NCI-H774 (cell line): ENCODE results near the gene COL23A1.
"Not testable (repeated sequence)": the region's sequence is repeated elsewhere in the genome, so short reads cannot be mapped to it uniquely, and the experiment has no call there.

Experiments used
- DNase-seq: peaks from one replicate; lab custom pipeline; 2025; lab: John Stamatoyannopoulos, UW

The COL23A1 gene

DNA sequence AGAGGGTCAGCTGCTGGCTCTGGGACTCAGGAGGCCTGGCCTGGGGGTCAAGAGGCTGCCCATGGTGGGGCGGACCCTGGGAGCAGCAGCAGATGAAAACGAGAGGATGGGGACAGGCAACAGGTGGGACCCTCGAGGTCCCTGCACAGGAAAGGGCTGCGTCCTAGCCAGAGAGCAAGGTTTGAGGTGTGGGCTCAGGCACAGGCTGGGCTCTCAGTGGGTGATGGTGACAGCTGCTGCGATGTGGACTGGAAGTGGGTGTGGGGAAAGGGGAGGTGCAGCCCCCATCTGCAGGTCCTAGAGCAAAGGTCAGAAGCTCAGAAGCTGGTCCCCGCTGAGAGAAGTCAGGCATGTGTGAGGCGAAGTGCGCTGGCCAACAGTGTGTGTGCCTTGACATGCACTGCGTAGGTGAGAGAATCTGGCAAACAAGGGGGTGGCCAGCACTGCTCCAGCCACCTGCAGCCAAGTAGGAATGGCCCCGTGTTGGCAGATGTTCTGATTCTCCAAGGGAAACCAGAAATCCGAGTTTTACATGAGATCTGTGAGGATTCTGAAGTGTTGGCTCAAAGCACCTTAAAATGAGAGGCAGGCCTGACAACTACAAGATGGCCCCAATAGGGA, 85.7 kb downstream of the COL23A1 start:
- DNase-seq, result no peak

DNA sequence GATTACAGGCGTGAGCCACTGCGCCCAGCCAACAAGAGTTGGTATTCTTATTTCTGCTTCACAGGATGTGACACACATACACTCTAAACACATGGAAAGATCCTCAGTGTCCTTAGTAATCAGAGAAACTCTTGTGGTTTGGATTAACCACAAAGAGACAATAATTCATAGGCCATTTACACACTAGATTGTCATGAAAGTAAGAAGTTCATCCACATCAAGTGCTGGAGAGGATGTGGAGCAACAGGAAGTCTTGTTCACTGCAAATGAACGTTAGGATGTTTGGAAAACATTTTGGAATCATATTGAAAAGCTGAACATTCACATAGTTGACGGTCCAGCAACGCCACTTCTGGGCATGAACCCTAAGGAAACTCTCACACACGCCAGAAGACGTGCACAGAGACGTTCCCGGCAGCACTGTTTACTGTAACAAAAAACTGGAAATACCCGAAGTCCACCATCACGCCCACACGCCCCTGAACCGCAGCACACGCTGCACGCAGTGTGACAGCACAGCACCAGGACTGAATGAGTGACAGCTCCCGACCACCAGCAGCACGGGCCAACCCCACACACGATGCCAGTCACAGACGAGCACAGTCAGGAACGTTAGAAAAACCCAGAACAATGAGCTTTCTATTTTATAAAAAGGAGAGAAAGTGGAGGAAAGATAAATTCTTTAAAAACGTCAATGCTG, 87.6 kb downstream of the COL23A1 start:
- no peak for DNase-seq

- no peak for DNase-seq
These were observed 90.8 kb downstream of the COL23A1 start for GRCh38 chr5:178499352-178499751.

DNA sequence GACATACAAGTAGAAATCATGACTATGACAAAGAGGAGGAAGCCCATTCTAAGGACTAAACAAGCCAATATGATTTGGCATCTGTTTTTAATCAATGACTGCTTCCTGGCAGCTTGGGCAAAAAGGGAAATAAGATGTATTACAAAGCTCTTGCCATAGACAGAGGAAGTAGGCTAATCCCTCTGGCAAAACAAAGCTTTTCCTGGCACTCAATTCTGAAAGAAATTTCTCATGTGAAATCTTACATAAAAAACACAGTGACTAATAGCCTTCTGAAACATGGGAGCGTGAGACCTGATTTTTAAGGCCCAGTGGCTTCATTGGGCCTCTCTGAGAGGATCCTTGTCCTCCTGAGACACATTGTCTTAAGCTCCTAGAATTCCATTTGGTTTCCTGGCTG, 93.6 kb downstream of the COL23A1 start:
- DNase-seq, result no peak

DNA sequence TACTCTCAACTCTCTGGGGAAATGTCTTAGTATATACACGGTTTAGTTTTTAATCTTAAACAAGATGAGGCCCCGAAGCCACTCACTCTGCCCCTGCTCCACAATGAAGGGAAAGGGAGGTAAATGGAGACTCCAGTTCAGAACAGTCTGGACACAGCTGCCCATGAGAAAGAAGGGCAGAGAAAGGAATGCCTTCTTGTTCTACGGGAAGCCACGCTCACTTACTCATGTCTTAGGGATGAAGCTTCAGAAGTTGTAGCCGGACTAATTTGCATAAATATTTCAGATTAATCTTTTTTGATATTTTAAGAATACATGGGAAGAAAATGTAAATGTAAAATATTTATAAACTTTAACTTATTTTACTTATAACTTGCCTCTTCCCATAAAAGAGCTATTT, 94.0 kb downstream of the COL23A1 start:
- DNase-seq, result no peak

DNA sequence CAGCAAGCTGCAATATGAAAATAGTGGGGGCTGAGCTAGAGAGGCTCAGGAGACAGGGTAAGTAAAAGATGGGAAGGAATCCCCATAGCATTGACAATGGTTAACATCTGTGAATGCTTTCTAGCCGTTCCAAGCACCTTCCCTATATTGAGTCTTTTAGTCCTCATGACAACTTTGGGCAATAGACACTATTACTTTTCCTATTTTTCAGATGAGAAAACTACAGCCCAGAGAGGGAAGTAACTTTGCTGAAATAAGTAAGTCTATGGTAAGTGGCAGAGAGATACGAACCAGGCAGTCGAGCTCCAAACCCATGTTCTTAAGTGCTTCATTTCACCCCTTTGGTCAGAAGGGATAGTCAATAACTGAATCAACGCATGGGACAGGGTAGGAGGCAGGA, 94.5 kb downstream of the COL23A1 start:
- DNase-seq, result no peak

DNA sequence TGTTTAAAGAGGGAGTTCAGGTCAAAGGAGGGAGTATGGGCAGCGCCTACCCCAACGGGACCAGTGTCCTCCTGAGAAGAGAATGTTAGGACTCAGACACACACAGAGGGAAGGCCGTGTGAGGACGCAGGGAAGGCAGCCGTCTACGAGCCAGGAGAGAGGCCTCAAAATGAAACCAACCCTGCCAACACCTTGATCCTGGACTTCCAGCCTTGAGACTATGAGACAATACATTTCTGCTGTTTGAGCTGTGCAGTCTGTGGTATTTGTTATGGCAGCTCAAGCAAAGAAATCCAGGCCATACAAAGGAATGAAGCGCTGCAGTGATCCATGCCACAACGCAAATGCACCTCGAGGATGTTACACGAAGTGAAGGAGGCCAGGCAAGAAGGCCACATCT, 97.9 kb downstream of the COL23A1 start:
- no peak for DNase-seq

DNA sequence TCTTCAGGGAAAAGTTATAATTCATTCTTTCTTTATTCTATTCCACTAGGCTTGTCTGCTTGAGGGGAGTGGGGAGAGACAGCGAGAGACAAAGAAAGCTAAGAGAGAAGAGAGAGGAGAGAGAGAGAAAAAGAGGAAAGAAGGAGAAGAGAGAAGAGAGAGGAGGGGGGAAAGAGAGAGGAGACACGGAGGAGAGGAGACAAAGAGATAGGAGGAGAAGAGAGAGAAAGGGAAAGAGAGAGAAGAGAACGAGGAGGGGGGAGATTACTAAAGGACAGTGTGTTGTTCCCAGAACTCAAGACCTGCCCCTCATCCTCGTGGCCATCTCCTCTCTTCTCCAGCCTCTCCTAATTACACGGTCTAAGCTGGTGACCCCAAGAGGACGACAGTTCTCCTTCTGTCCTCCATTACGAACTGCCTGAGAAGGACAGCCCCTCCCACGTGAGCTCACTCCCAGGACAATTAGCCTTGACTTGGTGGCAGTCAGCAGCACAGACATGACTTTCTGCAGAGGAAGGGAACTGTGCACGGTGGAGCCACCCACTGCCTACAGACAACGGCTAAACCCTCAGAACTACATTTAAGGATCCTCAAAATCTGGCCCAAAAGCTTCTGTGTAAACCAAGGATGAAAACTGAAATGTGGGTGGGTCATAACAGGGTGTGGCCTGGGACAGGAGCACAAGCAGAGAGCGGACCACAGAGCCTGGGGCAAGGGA, 99.1 kb downstream of the COL23A1 start:
- DNase-seq, result no peak

- no peak for DNase-seq
These were observed 100.8 kb downstream of the COL23A1 start for GRCh38 chr5:178489271-178489976.

DNA sequence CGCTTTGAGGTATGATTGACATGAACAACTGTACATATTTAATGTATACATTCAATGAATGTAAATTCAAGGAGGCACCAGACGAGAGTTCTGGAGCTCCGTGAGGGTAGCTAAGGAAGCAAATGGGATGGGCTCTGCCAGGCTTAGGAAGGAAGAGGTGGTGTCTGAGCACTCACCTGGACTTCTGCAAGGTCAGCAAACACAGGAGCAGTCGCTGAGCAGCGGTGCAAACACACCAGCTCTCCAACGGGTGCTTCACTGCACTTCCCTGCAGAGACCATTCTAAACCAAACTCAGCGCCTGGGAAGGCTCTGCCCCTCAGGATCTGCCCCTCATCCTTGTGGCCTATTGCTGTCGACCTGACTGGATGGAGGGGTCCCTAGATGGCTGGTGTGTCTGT, 101.5 kb downstream of the COL23A1 start:
- no peak for DNase-seq

DNA sequence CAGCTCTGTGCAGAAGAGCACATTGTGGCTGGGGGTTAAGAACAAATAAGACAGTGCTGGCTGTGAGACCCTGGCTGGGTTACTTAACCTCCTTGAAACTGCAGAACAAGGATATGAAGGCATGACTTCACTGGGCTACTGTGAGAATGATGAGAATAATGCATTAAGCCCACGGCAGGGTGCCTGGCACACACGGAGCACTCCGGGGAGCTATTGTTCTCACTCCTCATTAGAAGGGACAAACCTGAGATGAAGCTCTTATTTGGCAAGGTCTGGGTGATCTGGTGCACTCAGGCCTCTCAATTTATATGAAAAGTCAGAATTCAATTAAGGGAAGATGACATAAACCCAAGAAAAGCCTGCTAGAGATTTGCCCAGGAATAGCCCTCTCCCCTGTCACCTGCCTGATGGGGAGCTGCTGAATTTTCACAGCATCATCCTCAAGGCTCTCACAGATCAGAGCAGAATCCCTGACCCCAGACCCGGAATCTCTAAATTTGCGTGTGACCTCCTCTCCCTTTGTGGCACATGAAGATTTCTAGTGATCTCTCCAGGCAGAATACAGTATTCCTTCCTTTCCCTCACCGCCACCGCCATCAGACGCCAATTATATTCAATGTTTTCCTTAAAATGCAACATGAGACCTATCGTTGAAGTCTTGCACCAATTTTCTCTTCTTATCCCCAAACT, 102.1 kb downstream of the COL23A1 start:
- no peak for DNase-seq

GRCh38 chr5:178486878-178487512, 103.2 kb downstream of the COL23A1 start:
- DNase-seq, result not testable (repeated sequence)

DNA sequence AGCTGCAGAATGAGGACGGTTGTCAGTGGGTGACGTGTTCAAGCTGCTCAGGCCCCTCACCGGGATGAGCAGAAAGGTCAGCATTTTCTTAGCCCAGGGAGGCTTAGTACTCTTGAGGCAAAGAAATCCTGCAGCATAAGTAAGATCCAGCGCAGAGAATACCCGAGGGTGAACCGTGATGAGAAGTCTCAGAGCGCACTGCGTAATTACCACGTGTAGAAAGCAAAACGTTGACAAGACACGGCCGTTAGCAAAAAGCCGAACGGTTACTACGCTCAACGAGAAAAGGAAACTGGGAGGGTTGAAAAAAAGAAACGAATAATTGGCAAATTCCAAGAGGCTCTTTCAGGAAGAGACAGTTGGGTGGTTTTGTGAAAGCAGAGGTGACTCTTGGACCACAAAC, 104.0 kb downstream of the COL23A1 start:
- DNase-seq, result no peak

DNA sequence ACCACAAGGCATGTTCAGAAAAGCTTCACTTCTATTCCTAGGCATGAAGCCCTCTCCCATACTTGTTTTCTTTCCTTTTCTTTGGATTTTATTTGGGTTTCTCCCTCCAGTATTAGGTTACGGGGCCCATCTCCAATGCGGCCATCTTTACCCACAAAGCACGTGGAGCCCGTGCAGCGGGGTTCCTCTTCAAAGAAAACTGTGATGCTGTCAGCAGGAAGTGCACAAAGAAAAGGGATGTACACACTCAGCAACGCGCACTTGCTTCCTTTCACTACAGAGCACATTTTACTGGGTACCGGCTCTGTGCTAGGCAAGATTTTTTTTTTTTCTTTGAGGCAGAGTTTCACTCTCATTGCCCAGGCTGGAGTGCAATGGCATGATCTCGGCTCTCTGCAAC, 106.6 kb downstream of the COL23A1 start:
- no peak for DNase-seq

DNA sequence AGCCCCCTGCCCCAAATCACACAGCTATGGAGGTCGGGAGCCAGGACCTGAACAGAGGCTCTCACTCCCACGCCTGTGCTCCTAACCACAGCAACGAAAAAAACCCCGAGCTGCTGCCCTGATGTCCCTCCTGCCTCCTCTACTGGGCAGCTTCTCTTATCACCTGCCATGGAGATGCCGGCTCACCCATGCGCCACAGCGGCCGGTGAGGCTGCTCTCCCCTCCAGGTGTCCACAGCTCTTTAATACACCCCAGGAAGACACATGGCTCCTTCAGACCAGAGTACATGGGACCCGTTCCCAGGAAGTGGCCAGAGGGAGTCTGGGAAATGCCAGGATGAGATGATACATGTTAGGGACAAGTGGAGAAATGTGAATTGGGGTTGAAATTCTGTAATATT, 110.9 kb downstream of the COL23A1 start:
- no peak for DNase-seq

GRCh38 chr5:178478370-178478769, 111.8 kb downstream of the COL23A1 start:
- DNase-seq, result no peak

GRCh38 chr5:178477802-178478201, 112.4 kb downstream of the COL23A1 start:
- no peak for DNase-seq

DNA sequence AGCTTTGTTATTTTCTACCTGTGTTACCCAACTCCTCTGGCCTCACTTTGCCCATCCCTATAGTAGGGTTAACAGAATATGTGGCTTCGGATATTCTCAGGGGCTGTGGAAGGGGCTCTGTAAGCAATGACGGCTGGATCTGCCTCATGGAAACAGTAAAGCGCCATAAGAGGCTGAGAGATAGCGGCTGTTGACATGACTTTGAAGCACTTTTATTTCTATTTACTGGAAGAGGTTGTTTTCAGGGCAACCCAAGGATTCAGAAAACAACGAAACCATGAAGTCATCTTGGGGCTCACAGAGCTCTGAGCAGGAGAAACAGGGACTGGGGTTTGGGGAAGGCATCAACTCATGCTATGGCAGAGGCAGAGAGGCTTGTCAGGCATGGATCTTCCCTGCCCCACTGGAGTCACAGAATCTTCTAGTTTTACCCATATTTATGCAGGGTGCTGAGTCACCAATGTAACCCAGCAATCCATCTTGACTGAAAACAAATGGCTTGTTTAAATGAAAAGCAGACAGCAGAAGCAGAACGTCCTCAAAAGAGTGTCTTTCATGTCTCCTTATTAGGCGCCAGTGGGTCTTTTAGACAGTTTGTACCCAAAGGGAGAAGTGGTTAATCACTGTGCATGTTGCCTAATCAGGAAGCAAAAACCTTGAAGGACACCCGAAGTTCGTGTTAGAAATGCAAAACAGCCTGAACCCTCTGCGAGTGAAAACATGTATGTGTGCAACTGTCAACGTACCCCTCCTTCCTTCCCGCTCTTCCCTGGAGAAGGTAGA, 113.0 kb downstream of the COL23A1 start:
- DNase-seq, result no peak

GRCh38 chr5:178476531-178476930, 113.7 kb downstream of the COL23A1 start:
- DNase-seq, result no peak

- no peak for DNase-seq
These were observed 114.8 kb downstream of the COL23A1 start for GRCh38 chr5:178475422-178475821.
